Keratinocyte (primary cell): Measurements from ENCODE around the gene LEFTY1. TPM values are rescaled to one million over a fixed set of nuclear protein-coding genes. Genes with fewer than 3 reads are reported as not detected.

Source experiments
- DNase-seq: peaks from one replicate; pipeline ENCODE4 v3.0.0-alpha.2; 2011; ENCODE audit warnings: low read depth, missing footprints, low spot score
- FAIRE-seq: peaks from 2 replicates; lab custom pipeline; 2011; peaks lifted over from hg19 to GRCh38; lab: Jason Lieb, UNC
- H2AFZ ChIP-seq: 2 replicates; pipeline ENCODE4 v1.6.0; 2012; ENCODE audit warnings: low read length, control low read depth, inconsistent platforms; ENCODE audit not compliant: control insufficient read depth
- H3K27ac ChIP-seq: 2 replicates; pipeline ENCODE4 v1.5.1; 2011; ENCODE audit warnings: low read length; ENCODE audit not compliant: control insufficient read depth, insufficient read depth
- H3K27me3 ChIP-seq: 3 replicates; pipeline ENCODE4 v1.6.0; 2011; ENCODE audit warnings: low read length; ENCODE audit not compliant: control insufficient read depth, insufficient read depth; ENCODE audit errors: extremely low read depth
- H3K36me3 ChIP-seq, 2 experiments: 2 replicates in 1 of 2; 3 replicates in 1 of 2; pipeline ENCODE4 v1.5.1; 2011; ENCODE audit warnings: low read length in 2 of 2, mild to moderate bottlenecking in 1 of 2; ENCODE audit not compliant: control insufficient read depth in 2 of 2, insufficient read depth in 2 of 2; ENCODE audit errors: extremely low read depth in 1 of 2
- H3K4me1 ChIP-seq: 3 replicates; pipeline ENCODE4 v1.5.1; 2011; ENCODE audit warnings: low read length; ENCODE audit not compliant: control insufficient read depth, insufficient read depth; ENCODE audit errors: extremely low read depth
- H3K4me2 ChIP-seq: 3 replicates; pipeline ENCODE4 v1.6.0; 2011; ENCODE audit warnings: low read depth, low read length; ENCODE audit not compliant: control insufficient read depth, insufficient read depth; ENCODE audit errors: extremely low read depth
- H3K4me3 ChIP-seq, 3 experiments: fragments of 200-600 bp in 1 of 3; sonication (generic) in 1 of 3; 2 replicates in 2 of 3; 3 replicates in 1 of 3; pipeline ENCODE4 v1.5.1; 2011 to 2016; ENCODE audit warnings: low read length in 3 of 3, mild to moderate bottlenecking in 3 of 3, control low read depth in 2 of 3, inconsistent platforms in 1 of 3, low read depth in 1 of 3, mixed read lengths in 1 of 3, mixed run types in 1 of 3, moderate library complexity in 1 of 3; ENCODE audit not compliant: control insufficient read depth in 2 of 3, insufficient read depth in 2 of 3; ENCODE audit errors: extremely low read depth in 1 of 3
- H3K79me2 ChIP-seq: 2 replicates; pipeline ENCODE4 v1.6.0; 2012; ENCODE audit warnings: low read length; ENCODE audit not compliant: control insufficient read depth, insufficient read depth
- H3K9ac ChIP-seq: 3 replicates; pipeline ENCODE4 v1.6.0; 2011; ENCODE audit warnings: low read length; ENCODE audit not compliant: control insufficient read depth, insufficient read depth; ENCODE audit errors: extremely low read depth
- H3K9me1 ChIP-seq: 3 replicates; pipeline ENCODE4 v1.6.0; 2011; ENCODE audit warnings: low read length; ENCODE audit not compliant: control insufficient read depth, insufficient read depth; ENCODE audit errors: extremely low read depth
- H3K9me3 ChIP-seq: 2 replicates; pipeline ENCODE4 v1.5.1; 2012; ENCODE audit warnings: low read depth, low read length; ENCODE audit not compliant: control insufficient read depth
- H4K20me1 ChIP-seq: 3 replicates; pipeline ENCODE4 v1.6.0; 2011; ENCODE audit warnings: low read length; ENCODE audit not compliant: control insufficient read depth, insufficient read depth; ENCODE audit errors: extremely low read depth
- EZH2 ChIP-seq: IDR thresholded peaks from one replicate; pipeline ENCODE4 v1.6.1; 2012; ENCODE audit warnings: inconsistent platforms, mild to moderate bottlenecking, low read length, moderate library complexity
- dilution Hi-C: fragments of 300-500 bp; cut with MboI; formaldehyde crosslinking; loops from one replicate; pipeline ENCODE4 v1.7.0; 2020; ENCODE audit warnings: low sequenced_read_pairs; ENCODE audit not compliant: extremely low pct_ligation_motif_present
- polyA plus RNA-seq, 5 experiments: library from polyadenylated mRNA; depleted of rRNA in 3 of 5; stranded (reverse) in 3 of 5; stranded (forward) in 1 of 5; unstranded in 1 of 5; fragments of >200 nt; gene quantifications; 1 replicate in 1 of 5; 2 replicates in 3 of 5; 3 replicates in 1 of 5; pipeline versions ENCODE4 v1.2.1 to v1.2.3, GENCODE V29; 2011 to 2012; ENCODE audit warnings: missing spikeins in 2 of 5, low read depth in 1 of 5, low replicate concordance in 1 of 5
- TF ChIP-seq, protein P1 (sequence below), 3 experiments: IDR thresholded peaks in 1 of 3; conservative IDR thresholded peaks in 1 of 3; optimal IDR thresholded peaks in 1 of 3; 2 replicates in 2 of 3; 3 replicates in 1 of 3; pipeline versions ENCODE3 to v1.5.1; 2011; ENCODE audit warnings: low read length in 3 of 3, mild to moderate bottlenecking in 3 of 3, moderate library complexity in 2 of 3, control low read depth in 1 of 3, inconsistent platforms in 1 of 3; ENCODE audit not compliant: insufficient read depth in 2 of 3; ENCODE audit errors: extremely low read depth in 1 of 3

Gene LEFTY1
- polyA plus RNA-seq, 1 donor (not counting 4 experiments of a cell fraction or from before 2014, with no cell fraction given): not detected

GRCh38 chr1:225907341-225907740 lies 18.4 kb upstream of the LEFTY1 start:
- dilution Hi-C loops: no loop called here
- no peak overlapping the region for H3K27ac ChIP-seq
- peaks cover 8% of the 10 kb centered on the region for H3K4me1 ChIP-seq
- H3K27me3 ChIP-seq: no peaks in the 10 kb centered on the region
- FAIRE-seq (no peak), DNase-seq (no peak)
- TF ChIP-seq, protein P1, sequence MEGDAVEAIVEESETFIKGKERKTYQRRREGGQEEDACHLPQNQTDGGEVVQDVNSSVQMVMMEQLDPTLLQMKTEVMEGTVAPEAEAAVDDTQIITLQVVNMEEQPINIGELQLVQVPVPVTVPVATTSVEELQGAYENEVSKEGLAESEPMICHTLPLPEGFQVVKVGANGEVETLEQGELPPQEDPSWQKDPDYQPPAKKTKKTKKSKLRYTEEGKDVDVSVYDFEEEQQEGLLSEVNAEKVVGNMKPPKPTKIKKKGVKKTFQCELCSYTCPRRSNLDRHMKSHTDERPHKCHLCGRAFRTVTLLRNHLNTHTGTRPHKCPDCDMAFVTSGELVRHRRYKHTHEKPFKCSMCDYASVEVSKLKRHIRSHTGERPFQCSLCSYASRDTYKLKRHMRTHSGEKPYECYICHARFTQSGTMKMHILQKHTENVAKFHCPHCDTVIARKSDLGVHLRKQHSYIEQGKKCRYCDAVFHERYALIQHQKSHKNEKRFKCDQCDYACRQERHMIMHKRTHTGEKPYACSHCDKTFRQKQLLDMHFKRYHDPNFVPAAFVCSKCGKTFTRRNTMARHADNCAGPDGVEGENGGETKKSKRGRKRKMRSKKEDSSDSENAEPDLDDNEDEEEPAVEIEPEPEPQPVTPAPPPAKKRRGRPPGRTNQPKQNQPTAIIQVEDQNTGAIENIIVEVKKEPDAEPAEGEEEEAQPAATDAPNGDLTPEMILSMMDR (optimal IDR thresholded peaks at IDR 0.05 in 1 of 3, IDR thresholded peaks at IDR 0.05 in 1 of 3, conservative IDR thresholded peaks at IDR 0.05 in 1 of 3; ENCODE audit: extremely low read depth in 1 of 3, insufficient read depth in 2 of 3, low read length in 3 of 3): no peak
- no peak for TF ChIP-seq EZH2
- no peak overlapping the region for H2AFZ ChIP-seq
- H3K36me3 ChIP-seq: no peaks in the 10 kb centered on the region
- no peak overlapping the region for H3K4me3 ChIP-seq
- H3K4me2 ChIP-seq: no peak overlapping the region
- H4K20me1 ChIP-seq: no peaks in the 10 kb centered on the region
- no peaks in the 10 kb centered on the region for H3K79me2 ChIP-seq
- no peaks in the 10 kb centered on the region for H3K9me3 ChIP-seq
- H3K9ac ChIP-seq: no peak overlapping the region
- H3K9me1 ChIP-seq: no peaks in the 10 kb centered on the region

- FAIRE-seq: no peak
- dilution Hi-C loops: no loop called here
Measured at GRCh38 chr1:225906467-225906866, 17.5 kb upstream of the LEFTY1 start.

More at GRCh38 chr1:225906467-225906866, 17.5 kb upstream of the LEFTY1 start:
- no peaks in the 10 kb centered on the region for H3K27me3 ChIP-seq
- H3K4me2 ChIP-seq: no peak overlapping the region
- H3K4me3 ChIP-seq: no peak overlapping the region
- no peaks in the 10 kb centered on the region for H4K20me1 ChIP-seq
- H3K79me2 ChIP-seq: no peaks in the 10 kb centered on the region
- H3K4me1 ChIP-seq: peaks cover 8% of the 10 kb centered on the region
- H3K36me3 ChIP-seq: no peaks in the 10 kb centered on the region
- H3K9me3 ChIP-seq: no peaks in the 10 kb centered on the region
- no peak overlapping the region for H3K9ac ChIP-seq
- no peak overlapping the region for H2AFZ ChIP-seq
- no peak for TF ChIP-seq EZH2
- TF ChIP-seq, protein P1 (optimal IDR thresholded peaks at IDR 0.05 in 1 of 3, IDR thresholded peaks at IDR 0.05 in 1 of 3, conservative IDR thresholded peaks at IDR 0.05 in 1 of 3; ENCODE audit: extremely low read depth in 1 of 3, insufficient read depth in 2 of 3, low read length in 3 of 3): no peak
- H3K9me1 ChIP-seq: no peaks in the 10 kb centered on the region
- DNase-seq: no peak
- H3K27ac ChIP-seq: no peak overlapping the region
